Natural killer cell treated with Interleukin-12 subunit alpha and Interleukin-12 subunit beta and Interleukin-15 and Interleukin-18, amount 100 ng/mL, for 72 hours (primary cell): ENCODE results near the gene CYSRT1. TPM values are rescaled to one million over a fixed set of nuclear protein-coding genes. Genes with fewer than 3 reads are reported as not detected.
"Not testable (repeated sequence)": the region's sequence is repeated elsewhere in the genome, so short reads cannot be mapped to it uniquely, and the experiment has no call there.

ENCODE experiments used
- ATAC-seq, 2 donors: fragments of 150-1000 bp; cut with Tn5 transposase in 1 of 2; sonication (Bioruptor Pico), chemical (Tn5 transposase) in 1 of 2; 2 replicates each; pipeline ENCODE4 v1.10.0; 2021
- DNase-seq: peaks from one replicate; pipeline ENCODE4 v3.0.0; 2022; ENCODE audit warnings: low spot score
- H3K27ac Mint-ChIP-seq, 2 donors: 1 replicate in 1 of 2; 2 replicates in 1 of 2; pipeline ENCODE4 v1.8.0; 2022; ENCODE audit warnings: mixed read lengths in 2 of 2, mild to moderate bottlenecking in 1 of 2, moderate library complexity in 1 of 2
- H3K27me3 Mint-ChIP-seq, 2 donors: 1 replicate in 1 of 2; 2 replicates in 1 of 2; pipeline ENCODE4 v1.8.0; 2022; ENCODE audit warnings: mixed read lengths in 2 of 2
- H3K36me3 Mint-ChIP-seq: one replicate; pipeline ENCODE4 v1.8.0; 2022; ENCODE audit warnings: mixed read lengths
- H3K4me1 Mint-ChIP-seq, 2 donors: 1 replicate in 1 of 2; 2 replicates in 1 of 2; pipeline ENCODE4 v1.8.0; 2022; ENCODE audit warnings: low read depth in 2 of 2, mixed read lengths in 2 of 2, mild to moderate bottlenecking in 1 of 2
- H3K4me3 Mint-ChIP-seq: one replicate; pipeline ENCODE4 v1.8.0; 2022; ENCODE audit warnings: mixed read lengths
- H3K9me3 Mint-ChIP-seq: 2 replicates; pipeline ENCODE4 v1.8.0; 2022; ENCODE audit warnings: mixed read lengths
- total RNA-seq, 2 donors: library from RNA; stranded (reverse); gene quantifications; one replicate each; pipeline ENCODE4 v1.2.3, GENCODE V29; 2022

CYSRT1 gene
- total RNA-seq, 2 donors from 2014 or later: 0.29 to 0.33 TPM

DNA sequence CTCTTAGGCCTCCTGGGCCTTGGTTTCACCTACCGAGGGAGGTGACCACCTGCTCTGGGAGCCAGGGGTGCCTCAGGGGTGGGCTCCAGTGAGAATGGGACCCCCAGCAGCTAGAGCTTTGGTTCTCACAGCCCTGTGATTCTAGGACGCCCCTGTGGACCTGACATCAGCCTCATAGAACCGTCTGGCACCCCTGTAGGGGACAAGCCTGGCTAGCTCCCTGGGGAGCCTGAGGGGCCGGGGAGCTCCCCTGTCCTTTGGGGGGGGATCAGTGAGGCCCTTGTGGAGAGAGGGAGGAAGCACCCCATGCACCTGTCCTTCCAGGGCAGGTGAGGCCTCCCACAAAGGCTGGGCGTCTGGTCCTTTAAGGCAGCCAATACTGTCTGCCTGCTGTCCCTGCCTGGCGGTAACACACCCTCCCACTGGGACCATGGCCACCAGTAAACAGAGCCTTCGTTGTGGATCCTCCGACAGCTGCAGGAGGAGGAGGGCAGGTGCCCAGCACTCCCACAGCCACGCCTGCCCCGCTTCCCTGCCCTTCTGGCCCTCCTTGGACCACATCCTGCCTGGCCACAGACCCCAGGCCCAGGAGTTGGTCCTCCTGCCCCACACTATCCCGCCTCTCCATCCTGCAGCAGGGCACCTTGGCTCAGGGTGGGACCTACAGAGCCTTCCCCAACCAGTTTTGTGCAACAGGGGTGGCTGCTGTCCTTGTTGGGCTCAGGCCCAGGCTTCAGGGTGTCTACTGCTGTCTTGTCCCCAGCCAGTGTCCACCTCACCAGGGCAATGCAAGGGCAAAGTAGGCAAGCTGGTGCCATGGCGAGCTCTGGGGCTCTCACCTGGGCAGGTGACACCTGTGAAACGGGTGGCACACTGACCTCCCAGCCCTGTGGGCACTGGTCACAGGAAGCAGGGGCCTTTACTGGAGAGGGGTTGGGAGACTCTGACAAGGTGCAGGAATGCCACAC, 13.1 kb downstream of the CYSRT1 start:
- ATAC-seq (no peak), DNase-seq (no peak)
- H3K4me3 Mint-ChIP-seq: no peak overlapping the region
- peaks cover 10 to 18% of the 10 kb centered on the region in 2 donors for H3K4me1 Mint-ChIP-seq
- no peaks in the 10 kb centered on the region for H3K9me3 Mint-ChIP-seq
- peaks cover 5% of the 10 kb centered on the region for H3K36me3 Mint-ChIP-seq
- peaks cover 0 to 6% of the 10 kb centered on the region in 2 donors for H3K27me3 Mint-ChIP-seq
- no peak overlapping the region for H3K27ac Mint-ChIP-seq

GRCh38 chr9:137239541-137240200, 14.7 kb downstream of the CYSRT1 start:
- H3K36me3 Mint-ChIP-seq, ATAC-seq, DNase-seq, H3K9me3 Mint-ChIP-seq, H3K27me3 Mint-ChIP-seq: not testable (repeated sequence)
- peaks cover 15 to 22% of the 10 kb centered on the region in 2 donors for H3K4me1 Mint-ChIP-seq
- H3K27ac Mint-ChIP-seq: peak overlapping the region; percentile 30 to 39
- peak overlapping the region; percentile 68 for H3K4me3 Mint-ChIP-seq

- Mint-ChIP-seq H3K4me3 (peak overlapping the region; percentile 68), H3K27me3 (peaks cover 0 to under 1% of the 10 kb centered on the region in 2 donors), H3K27ac (peak overlapping the region; percentile 81 to 92), H3K9me3 (no peaks in the 10 kb centered on the region), H3K4me1 (peaks cover 15 to 22% of the 10 kb centered on the region in 2 donors), H3K36me3 (peaks cover 5% of the 10 kb centered on the region)
- DNase-seq (no peak), ATAC-seq (peak; percentile 1 to 41)
Measured at GRCh38 chr9:137240318-137240840, 15.4 kb downstream of the CYSRT1 start.

DNA sequence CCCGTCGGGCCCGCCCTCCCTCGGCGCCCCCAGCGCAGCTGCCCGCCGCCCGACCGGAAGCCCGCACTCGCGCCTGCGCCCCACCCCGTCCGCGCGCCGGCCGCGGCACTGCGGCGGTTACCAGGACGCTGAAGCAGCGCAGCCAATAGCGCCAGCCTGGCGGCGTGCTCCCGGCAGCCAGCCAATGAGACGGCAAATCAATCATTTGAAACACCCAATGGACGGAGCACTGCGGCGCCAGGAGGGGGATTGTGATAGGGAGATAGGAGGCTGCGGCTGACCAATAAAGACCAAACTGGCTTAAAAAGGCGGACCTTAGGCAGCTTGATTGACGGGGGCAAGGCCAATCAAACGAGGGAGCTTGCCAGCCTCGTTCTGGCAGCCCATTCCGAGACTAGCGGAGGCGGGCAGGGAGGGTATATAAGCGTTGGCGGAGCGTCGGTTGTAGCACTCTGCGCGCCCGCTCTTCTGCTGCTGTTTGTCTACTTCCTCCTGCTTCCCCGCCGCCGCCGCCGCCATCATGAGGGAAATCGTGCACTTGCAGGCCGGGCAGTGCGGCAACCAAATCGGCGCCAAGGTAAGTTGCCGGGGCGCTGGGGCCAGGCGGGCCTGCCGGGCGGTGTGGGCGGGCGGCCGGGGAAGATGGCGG, 16.0 kb downstream of the CYSRT1 start, which contains the start of gene TUBB4B:
Gene TUBB4B, plus strand, starts transcription at position 447 of the 649 bp plus-strand sequence. Its CDS starts 74 bp downstream, at position 521.
- Mint-ChIP-seq H3K27me3 (no peaks in the 10 kb centered on the region), H3K27ac (peak within 1 kb of the TSS; percentile 81 to 92), H3K9me3 (no peaks in the 10 kb centered on the region), H3K4me1 (peaks cover 15 to 22% of the 10 kb centered on the region in 2 donors), H3K4me3 (peak within 1 kb of the TSS; percentile 88), H3K36me3 (peaks cover 5% of the 10 kb centered on the region)
- peak; percentile 85 to 87 for ATAC-seq
- DNase-seq: peak; percentile 99

GRCh38 chr9:137241490-137242268, 16.7 kb downstream of the CYSRT1 start:
- ATAC-seq (peak; percentile 51 to 67), DNase-seq (peak; percentile 86)
- H3K4me1 Mint-ChIP-seq: peaks cover 15 to 22% of the 10 kb centered on the region in 2 donors
- H3K36me3 Mint-ChIP-seq: peaks cover 5% of the 10 kb centered on the region
- no peaks in the 10 kb centered on the region for H3K9me3 Mint-ChIP-seq
- peak overlapping the region; percentile 81 to 92 for H3K27ac Mint-ChIP-seq
- H3K27me3 Mint-ChIP-seq: no peaks in the 10 kb centered on the region
- peak overlapping the region; percentile 88 for H3K4me3 Mint-ChIP-seq

- Mint-ChIP-seq H3K4me1 (peaks cover 15 to 22% of the 10 kb centered on the region in 2 donors), H3K27ac (peak overlapping the region; percentile 55 to 91), H3K36me3 (peaks cover 5% of the 10 kb centered on the region), H3K4me3 (peak overlapping the region; percentile 87), H3K9me3 (no peaks in the 10 kb centered on the region), H3K27me3 (no peaks in the 10 kb centered on the region)
- DNase-seq: no peak
- ATAC-seq: no peak
Measured at GRCh38 chr9:137242269-137243203, 17.6 kb downstream of the CYSRT1 start.

DNA sequence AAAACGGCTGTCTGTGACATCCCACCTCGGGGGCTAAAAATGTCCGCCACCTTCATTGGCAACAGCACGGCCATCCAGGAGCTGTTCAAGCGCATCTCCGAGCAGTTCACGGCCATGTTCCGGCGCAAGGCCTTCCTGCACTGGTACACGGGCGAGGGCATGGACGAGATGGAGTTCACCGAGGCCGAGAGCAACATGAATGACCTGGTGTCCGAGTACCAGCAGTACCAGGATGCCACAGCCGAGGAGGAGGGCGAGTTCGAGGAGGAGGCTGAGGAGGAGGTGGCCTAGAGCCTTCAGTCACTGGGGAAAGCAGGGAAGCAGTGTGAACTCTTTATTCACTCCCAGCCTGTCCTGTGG, 18.3 kb downstream of the CYSRT1 start:
- H3K4me3 Mint-ChIP-seq: peak overlapping the region; percentile 87
- H3K36me3 Mint-ChIP-seq, H3K9me3 Mint-ChIP-seq: not testable (repeated sequence)

GRCh38 chr9:137243626-137244485, 18.9 kb downstream of the CYSRT1 start:
- H3K36me3 Mint-ChIP-seq: peaks cover 5% of the 10 kb centered on the region
- H3K27me3 Mint-ChIP-seq: no peaks in the 10 kb centered on the region
- H3K9me3 Mint-ChIP-seq: no peaks in the 10 kb centered on the region
- no peak for ATAC-seq
- H3K27ac Mint-ChIP-seq: peak overlapping the region in 1 of 2 donors; percentile 91
- DNase-seq: no peak
- peak overlapping the region; percentile 87 for H3K4me3 Mint-ChIP-seq
- H3K4me1 Mint-ChIP-seq: peaks cover 13 to 19% of the 10 kb centered on the region in 2 donors

More for the DNA sequence above, 18.3 kb downstream of the CYSRT1 start:
- Mint-ChIP-seq H3K4me1 (peaks cover 15 to 21% of the 10 kb centered on the region in 2 donors), H3K27ac (peak overlapping the region; percentile 55 to 91)
- not testable (repeated sequence) for ATAC-seq, DNase-seq, H3K27me3 Mint-ChIP-seq

- no peaks in the 10 kb centered on the region for H3K9me3 Mint-ChIP-seq
- DNase-seq: no peak
- H3K36me3 Mint-ChIP-seq: peaks cover 5% of the 10 kb centered on the region
- H3K4me3 Mint-ChIP-seq: no peak overlapping the region
- peaks cover 10 to 16% of the 10 kb centered on the region in 2 donors for H3K4me1 Mint-ChIP-seq
- H3K27me3 Mint-ChIP-seq: no peaks in the 10 kb centered on the region
- H3K27ac Mint-ChIP-seq: peak overlapping the region in 1 of 2 donors; percentile 91
- ATAC-seq: no peak
Measured at GRCh38 chr9:137244486-137245449, 19.8 kb downstream of the CYSRT1 start.
